NOMO-1 (cell line): ENCODE results near the gene TNFRSF9.
"Not testable (repeated sequence)": the region's sequence is repeated elsewhere in the genome, so short reads cannot be mapped to it uniquely, and the experiment has no call there.

Experiments used
- DNase-seq, 2 experiments: peaks; one replicate each; lab custom pipeline; 2025; ENCODE audit not compliant: unreplicated experiment in 2 of 2; lab: John Stamatoyannopoulos, UW

Gene TNFRSF9

GRCh38 chr1:7940745-7941436, at the start of gene TNFRSF9:
Gene TNFRSF9 (minus strand): TSS chr1:7940839. CDS start chr1:7939994, 845 bp downstream.
- DNase-seq = no peak

- no peak for DNase-seq
Observed at GRCh38 chr1:7989762-7990428, 49.3 kb upstream of the TNFRSF9 start.

GRCh38 chr1:7988576-7988975, 47.9 kb upstream of the TNFRSF9 start:
- DNase-seq = no peak

- no peak for DNase-seq
Observed at GRCh38 chr1:7987528-7987927, 46.9 kb upstream of the TNFRSF9 start.

GRCh38 chr1:7985851-7986612, 45.4 kb upstream of the TNFRSF9 start:
- DNase-seq = no peak

GRCh38 chr1:7984811-7985210, 44.2 kb upstream of the TNFRSF9 start:
- DNase-seq = no peak

GRCh38 chr1:7983086-7983778, 42.6 kb upstream of the TNFRSF9 start:
- DNase-seq = no peak

GRCh38 chr1:7980984-7981383, 40.3 kb upstream of the TNFRSF9 start:
- no peak for DNase-seq

- DNase-seq = peak; percentile 3 to 43
Observed at GRCh38 chr1:7975212-7975865, 34.7 kb upstream of the TNFRSF9 start.

- no peak for DNase-seq
Observed at GRCh38 chr1:7973086-7973485, 32.4 kb upstream of the TNFRSF9 start.

- no peak for DNase-seq
Observed at GRCh38 chr1:7972285-7972684, 31.6 kb upstream of the TNFRSF9 start.

- no peak for DNase-seq
Observed at GRCh38 chr1:7971024-7971423, 30.4 kb upstream of the TNFRSF9 start.

GRCh38 chr1:7970246-7970645, 29.6 kb upstream of the TNFRSF9 start:
- DNase-seq = no peak

GRCh38 chr1:7967651-7968050, 27.0 kb upstream of the TNFRSF9 start:
- no peak for DNase-seq

GRCh38 chr1:7967196-7967595, 26.6 kb upstream of the TNFRSF9 start:
- no peak for DNase-seq

- no peak for DNase-seq
Observed at GRCh38 chr1:7964476-7964875, 23.8 kb upstream of the TNFRSF9 start.

- not testable (repeated sequence) for DNase-seq
Observed at GRCh38 chr1:7963841-7964240, 23.2 kb upstream of the TNFRSF9 start.

- not testable (repeated sequence) for DNase-seq
Observed at GRCh38 chr1:7963378-7963730, 22.7 kb upstream of the TNFRSF9 start.

- DNase-seq = no peak
Observed at GRCh38 chr1:7962636-7963377, 22.2 kb upstream of the TNFRSF9 start.

- DNase-seq = peak in 1 of 2 experiments; percentile 29
Observed at GRCh38 chr1:7962014-7962335, 21.3 kb upstream of the TNFRSF9 start.
